IPS-11a (cell line): ENCODE results near the gene SLC7A5.

ENCODE experiments used
- H3K4me3 ChIP-seq: one replicate; pipeline ENCODE4 v1.5.1; 2013; ENCODE audit warnings: low read depth, low read length, control low read depth

The SLC7A5 gene

GRCh38 chr16:87846705-87847466 lies 22.4 kb downstream of the SLC7A5 start:
- no peak overlapping the region for H3K4me3 ChIP-seq

GRCh38 chr16:87845807-87846619 lies 23.3 kb downstream of the SLC7A5 start:
- no peak overlapping the region for H3K4me3 ChIP-seq

- no peak overlapping the region for H3K4me3 ChIP-seq
These were observed 24.1 kb downstream of the SLC7A5 start for GRCh38 chr16:87845213-87845612.

- no peak overlapping the region for H3K4me3 ChIP-seq
These were observed 24.5 kb downstream of the SLC7A5 start for GRCh38 chr16:87844809-87845208.

- H3K4me3 ChIP-seq = no peak overlapping the region
These were observed 25.1 kb downstream of the SLC7A5 start for GRCh38 chr16:87844120-87844733.

- H3K4me3 ChIP-seq = no peak overlapping the region
These were observed 25.6 kb downstream of the SLC7A5 start for GRCh38 chr16:87843678-87844105.

- no peak overlapping the region for H3K4me3 ChIP-seq
These were observed 27.0 kb downstream of the SLC7A5 start for GRCh38 chr16:87842209-87842869.

GRCh38 chr16:87841340-87842208 lies 27.7 kb downstream of the SLC7A5 start:
- no peak overlapping the region for H3K4me3 ChIP-seq

GRCh38 chr16:87840271-87840978 lies 28.9 kb downstream of the SLC7A5 start:
- H3K4me3 ChIP-seq = no peak overlapping the region

- no peak overlapping the region for H3K4me3 ChIP-seq
These were observed 29.6 kb downstream of the SLC7A5 start for GRCh38 chr16:87839542-87840270.

- no peak overlapping the region for H3K4me3 ChIP-seq
These were observed 30.4 kb downstream of the SLC7A5 start for GRCh38 chr16:87838643-87839541.

- no peak overlapping the region for H3K4me3 ChIP-seq
These were observed 31.5 kb downstream of the SLC7A5 start for GRCh38 chr16:87837627-87838289.

GRCh38 chr16:87836844-87837581 lies 32.3 kb downstream of the SLC7A5 start:
- no peak overlapping the region for H3K4me3 ChIP-seq

GRCh38 chr16:87836346-87836843 lies 32.9 kb downstream of the SLC7A5 start:
- no peak overlapping the region for H3K4me3 ChIP-seq

- H3K4me3 ChIP-seq = no peak overlapping the region
These were observed 33.4 kb downstream of the SLC7A5 start for GRCh38 chr16:87835882-87836331.

- no peak overlapping the region for H3K4me3 ChIP-seq
These were observed 34.4 kb downstream of the SLC7A5 start for GRCh38 chr16:87834668-87835473.
